ENCODE results near the gene OMP. TPM values are rescaled to one million over a fixed set of nuclear protein-coding genes. Genes with fewer than 3 reads are reported as not detected.
A peak's percentile ranks its signal among the peaks of the same experiment; 100 is the strongest.
"Not testable (repeated sequence)": the region's sequence is repeated elsewhere in the genome, so short reads cannot be mapped to it uniquely, and the experiment has no call there.

Gene OMP
- total RNA-seq, 1 donor = not detected

DNA sequence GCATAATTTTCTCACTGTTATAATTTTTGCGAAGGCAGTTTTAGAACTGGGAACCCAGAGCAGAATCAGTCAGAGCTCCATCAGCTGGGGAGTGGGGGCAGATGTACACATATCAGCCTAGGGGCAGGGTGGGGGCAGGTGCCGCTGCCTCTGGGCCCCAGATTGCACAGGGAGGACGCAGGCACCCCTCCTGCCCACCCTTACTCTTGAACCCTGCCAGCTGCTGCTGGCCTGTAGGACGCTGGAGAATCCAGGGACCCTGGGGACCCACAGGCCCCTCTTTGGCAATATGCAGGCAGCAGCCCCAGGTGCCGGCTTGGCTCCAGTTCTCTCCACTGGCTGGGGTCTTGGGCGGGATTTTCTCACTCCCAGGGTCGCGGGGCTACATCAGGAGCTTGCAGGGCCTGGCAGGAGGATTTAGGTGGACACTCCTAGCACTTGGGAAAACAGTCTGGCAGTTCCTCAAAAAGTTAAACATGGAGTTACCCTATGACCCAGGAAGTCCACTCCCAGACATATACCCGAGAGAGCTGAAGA lies 44.6 kb upstream of the OMP start:
- H3K4me3 ChIP-seq (ENCODE audit: low read depth, low read length) = no peak overlapping the region
- TF ChIP-seq CTCF (IDR thresholded peaks at IDR 0.05; ENCODE audit: insufficient read depth, low read depth, low read length) = no peak

DNA sequence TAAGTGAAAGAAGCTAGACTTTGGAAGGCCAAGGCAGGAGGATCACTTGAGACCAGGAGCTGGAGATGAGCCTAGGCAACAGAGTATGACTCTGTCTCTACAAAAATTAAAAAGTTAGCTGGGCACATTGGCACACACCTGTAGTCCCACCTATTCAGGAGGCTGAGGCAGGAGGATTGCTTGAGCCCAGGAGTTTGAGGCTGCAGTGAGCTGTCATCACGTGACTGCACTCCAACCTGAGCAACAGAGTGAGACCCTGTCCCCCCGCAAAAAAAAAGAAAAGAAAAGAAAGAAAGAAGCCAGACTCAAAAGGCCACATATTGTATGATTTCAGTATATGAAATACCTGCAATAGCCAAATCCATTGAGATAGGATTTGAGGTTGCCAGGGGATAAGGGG lies 43.7 kb upstream of the OMP start:
- no peak for DNase-seq (ENCODE audit: low read depth)

More for the DNA sequence above, 44.6 kb upstream of the OMP start:
- DNase-seq (ENCODE audit: low read depth) = no peak

DNA sequence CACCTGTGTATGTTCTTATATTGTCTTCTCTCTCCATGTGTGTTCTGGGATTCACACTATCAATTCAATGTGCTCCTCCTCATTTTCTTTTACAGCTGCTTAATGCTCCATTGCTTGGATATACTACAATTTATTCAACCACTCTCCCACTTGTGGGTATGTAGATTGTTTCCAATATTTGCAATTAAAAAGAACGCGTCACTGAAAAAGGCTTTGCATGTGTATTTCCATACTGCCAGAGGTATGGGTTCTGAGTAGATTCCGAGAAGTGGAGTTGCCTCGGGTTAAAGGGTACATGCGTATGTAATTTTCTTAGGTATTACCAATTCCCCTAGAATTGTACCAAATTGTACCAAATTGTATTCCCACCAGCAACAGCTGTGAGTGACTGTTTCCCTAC lies 42.8 kb upstream of the OMP start:
- TF ChIP-seq CTCF (IDR thresholded peaks at IDR 0.05; ENCODE audit: insufficient read depth, low read depth, low read length) = no peak
- no peak overlapping the region for H3K4me3 ChIP-seq (ENCODE audit: low read depth, low read length)
- no peak for DNase-seq (ENCODE audit: low read depth)

More for the DNA sequence above, 43.7 kb upstream of the OMP start:
- H3K4me3 ChIP-seq (ENCODE audit: low read depth, low read length) = no peak overlapping the region
- TF ChIP-seq CTCF (IDR thresholded peaks at IDR 0.05; ENCODE audit: insufficient read depth, low read depth, low read length) = no peak

DNA sequence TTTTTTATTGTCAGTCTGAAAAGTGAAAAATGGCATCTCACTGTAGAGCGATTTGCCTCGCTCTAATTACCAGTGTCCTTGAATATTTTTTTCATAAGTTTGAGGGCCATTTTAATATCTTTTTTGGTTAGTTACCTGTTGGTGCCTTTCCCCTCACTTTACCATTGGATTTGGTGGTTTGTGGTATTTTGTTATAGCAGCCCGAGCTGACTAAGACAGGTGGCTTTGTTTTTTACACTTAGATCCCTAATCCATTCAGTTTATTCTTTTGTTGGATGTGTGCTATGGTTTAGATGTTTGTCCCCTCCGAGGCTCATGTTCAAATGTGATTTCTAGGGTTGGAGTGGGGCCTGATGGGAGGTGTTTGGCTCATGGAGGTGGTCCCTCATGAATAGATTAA lies 42.4 kb upstream of the OMP start:
- no peak overlapping the region for H3K4me3 ChIP-seq (ENCODE audit: low read depth, low read length)
- TF ChIP-seq CTCF (IDR thresholded peaks at IDR 0.05; ENCODE audit: insufficient read depth, low read depth, low read length) = no peak
- DNase-seq (ENCODE audit: low read depth) = no peak

DNA sequence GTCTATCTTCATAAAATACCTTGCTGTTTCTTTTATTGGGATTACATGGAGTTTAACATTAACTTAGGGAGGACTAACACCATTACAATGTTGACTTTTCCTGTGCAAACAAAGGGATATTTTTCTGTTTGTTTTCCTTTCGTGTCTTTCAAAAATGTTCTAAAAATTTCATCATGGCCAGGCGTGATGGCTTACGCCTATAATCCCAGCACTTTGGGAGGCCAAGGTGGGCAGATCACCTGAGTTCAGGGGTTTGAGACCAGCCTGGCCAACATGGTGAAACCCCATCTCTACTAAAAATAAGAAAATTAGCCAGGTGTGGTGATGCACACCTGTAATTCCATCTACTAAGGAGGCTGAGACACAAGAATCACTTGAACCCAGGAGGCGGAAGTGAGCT lies 41.4 kb upstream of the OMP start:
- not testable (repeated sequence) for H3K4me3 ChIP-seq (ENCODE audit: low read depth, low read length); DNase-seq (ENCODE audit: low read depth)

- no peak overlapping the region for H3K4me3 ChIP-seq (ENCODE audit: low read depth, low read length)
- peak; percentile 35 for TF ChIP-seq CTCF (IDR thresholded peaks at IDR 0.05; ENCODE audit: insufficient read depth, low read depth, low read length)
Measured at GRCh38 chr11:77062924-77063323, 39.7 kb upstream of the OMP start.

GRCh38 chr11:77063407-77063806 lies 39.2 kb upstream of the OMP start:
- TF ChIP-seq CTCF (IDR thresholded peaks at IDR 0.05; ENCODE audit: insufficient read depth, low read depth, low read length) = no peak
- no peak for DNase-seq (ENCODE audit: low read depth)
- H3K4me3 ChIP-seq (ENCODE audit: low read depth, low read length) = no peak overlapping the region

More at GRCh38 chr11:77062924-77063323, 39.7 kb upstream of the OMP start:
- no peak for DNase-seq (ENCODE audit: low read depth)
